SH-SY5Y (cell line): ENCODE data around the gene RFTN1.

ENCODE experiments used
- GATA2 ChIP-seq: IDR thresholded peaks from 2 replicates; pipeline ENCODE4 v1.6.1; 2011; ENCODE audit warnings: mild to moderate bottlenecking, low read depth, low read length
- GATA3 ChIP-seq: IDR thresholded peaks from 2 replicates; pipeline ENCODE4 v1.6.1; 2011; ENCODE audit warnings: low read depth, mild to moderate bottlenecking, low read length, moderate library complexity

Gene RFTN1

GRCh38 chr3:16299746-16300145 is 213.8 kb downstream of the RFTN1 start:
- TF ChIP-seq GATA3 (no peak), GATA2 (no peak)

GRCh38 chr3:16298891-16299290 is 214.6 kb downstream of the RFTN1 start:
- TF ChIP-seq GATA3: no peak
- TF ChIP-seq GATA2: no peak

GRCh38 chr3:16297997-16298885 is 215.3 kb downstream of the RFTN1 start:
- TF ChIP-seq GATA3 (no peak), GATA2 (no peak)

GRCh38 chr3:16295298-16295890 is 218.1 kb downstream of the RFTN1 start:
- TF ChIP-seq GATA2: no peak
- TF ChIP-seq GATA3: no peak

- no peak for TF ChIP-seq GATA2
- TF ChIP-seq GATA3: no peak
These were observed 218.7 kb downstream of the RFTN1 start for GRCh38 chr3:16294844-16295243.

GRCh38 chr3:16290827-16291196 is 222.7 kb downstream of the RFTN1 start:
- TF ChIP-seq GATA2 (no peak), GATA3 (no peak)

GRCh38 chr3:16290007-16290826 is 223.3 kb downstream of the RFTN1 start:
- TF ChIP-seq GATA3 (no peak), GATA2 (no peak)

- TF ChIP-seq GATA3 (no peak), GATA2 (no peak)
These were observed 224.2 kb downstream of the RFTN1 start for GRCh38 chr3:16289144-16289889.

- TF ChIP-seq GATA3 (no peak), GATA2 (no peak)
These were observed 224.8 kb downstream of the RFTN1 start for GRCh38 chr3:16288664-16289063.

GRCh38 chr3:16286751-16287543 is 226.6 kb downstream of the RFTN1 start:
- TF ChIP-seq GATA3 (no peak), GATA2 (no peak)

GRCh38 chr3:16286161-16286560 is 227.3 kb downstream of the RFTN1 start:
- TF ChIP-seq GATA2: no peak
- no peak for TF ChIP-seq GATA3

- TF ChIP-seq GATA3: no peak
- TF ChIP-seq GATA2: no peak
These were observed 228.9 kb downstream of the RFTN1 start for GRCh38 chr3:16284633-16285032.

GRCh38 chr3:16280671-16281070 is 232.8 kb downstream of the RFTN1 start:
- TF ChIP-seq GATA3 (no peak), GATA2 (no peak)
